Gastroesophageal sphincter (tissue), 2 donors: Measurements from ENCODE around the gene CAPZB.

Source experiments
- EP300 ChIP-seq: sonication (generic); formaldehyde crosslinking; IDR thresholded peaks from one replicate; pipeline ENCODE4 v1.6.1; 2017; ENCODE audit warnings: antibody characterized with exemption, mild to moderate bottlenecking
- POLR2A ChIP-seq, 2 donors: fragments of 450-650 bp; IDR thresholded peaks; one replicate each; pipeline ENCODE4 v1.6.1; 2017; ENCODE audit warnings: antibody characterized with exemption in 2 of 2, mild to moderate bottlenecking in 2 of 2, moderate library complexity in 1 of 2
- POLR2AphosphoS5 ChIP-seq: sonication (generic); formaldehyde crosslinking; IDR thresholded peaks from one replicate; pipeline ENCODE4 v1.6.1; 2017; ENCODE audit warnings: antibody characterized with exemption

- TF ChIP-seq POLR2AphosphoS5 (no peak), POLR2A (IDR thresholded peaks at IDR 0.05) (no peak), EP300 (no peak)
These were observed 169.8 kb downstream of the CAPZB start for GRCh38 chr1:19315378-19316198.
